Neural crest cell (in vitro differentiated cells): Measurements from ENCODE around the gene BLOC1S5. TPM values are rescaled to one million over a fixed set of nuclear protein-coding genes. Genes with fewer than 3 reads are reported as not detected.
A peak's percentile ranks its signal among the peaks of the same experiment; 100 is the strongest.

ENCODE experiments used
- DNase-seq: peaks from one replicate; pipeline ENCODE4 v3.0.0; 2021; ENCODE audit warnings: low read depth, mixed read lengths, low spot score
- H3K27ac Mint-ChIP-seq: one replicate; pipeline ENCODE4 v1.8.0; 2021; ENCODE audit warnings: mild to moderate bottlenecking, mixed read lengths; ENCODE audit not compliant: unreplicated experiment
- H3K27me3 Mint-ChIP-seq: 2 replicates; pipeline ENCODE4 v1.8.0; 2021; ENCODE audit warnings: low read depth, mild to moderate bottlenecking, mixed read lengths
- H3K36me3 Mint-ChIP-seq: 2 replicates; pipeline ENCODE4 v1.8.0; 2021; ENCODE audit warnings: low read depth, mild to moderate bottlenecking, mixed read lengths
- H3K4me1 Mint-ChIP-seq: 2 replicates; pipeline ENCODE4 v1.8.0; 2021; ENCODE audit warnings: mixed read lengths
- H3K4me3 Mint-ChIP-seq: one replicate; pipeline ENCODE4 v1.8.0; 2021; ENCODE audit warnings: mild to moderate bottlenecking, mixed read lengths
- H3K9me3 Mint-ChIP-seq: 2 replicates; pipeline ENCODE4 v1.8.0; 2021; ENCODE audit warnings: mixed read lengths
- total RNA-seq: library from RNA; stranded (reverse); gene quantifications from 2 replicates; pipeline ENCODE4 v1.2.1, GENCODE V29; 2021
- TF ChIP-seq, protein P1 (sequence below): fragments of 200-600 bp; sonication (generic); conservative IDR thresholded peaks from 2 replicates; pipeline ENCODE4 v1.5.0; 2021; ENCODE audit warnings: antibody characterized with exemption, mild to moderate bottlenecking

BLOC1S5 gene
- total RNA-seq, 1 donor from 2014 or later: 21.9 TPM

DNA sequence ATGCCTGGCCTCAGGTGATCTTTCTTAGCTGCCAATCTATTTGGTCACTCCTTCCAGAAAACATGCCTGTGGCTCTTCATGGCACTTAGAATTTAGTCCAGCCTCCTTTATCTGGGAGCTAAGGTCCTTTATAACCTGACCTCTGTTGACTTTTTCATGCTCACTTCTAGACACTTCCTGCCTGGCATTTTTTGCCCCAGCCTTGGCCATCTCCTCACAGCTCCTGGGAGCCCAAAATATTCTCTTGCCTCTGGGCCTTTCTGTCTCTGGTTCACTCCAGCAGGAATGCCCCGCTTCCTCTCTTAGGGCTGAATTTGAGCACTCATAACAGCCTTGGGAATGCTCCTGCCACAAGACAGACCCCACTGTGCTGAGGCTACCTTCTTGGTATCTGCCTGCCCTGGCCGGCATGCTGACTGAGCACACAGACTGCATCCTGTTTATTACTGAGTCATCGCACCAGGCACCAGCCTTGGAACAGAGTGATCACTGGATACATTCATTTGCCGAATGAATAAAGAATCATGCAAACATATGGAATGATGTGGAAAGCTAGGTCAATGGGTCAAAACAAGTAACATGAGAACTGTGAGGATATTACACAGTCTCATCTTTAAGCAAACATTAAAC, 44.0 kb upstream of the BLOC1S5 start:
- H3K36me3 Mint-ChIP-seq: no peaks in the 10 kb centered on the region
- peaks cover 16% of the 10 kb centered on the region for H3K4me1 Mint-ChIP-seq
- H3K4me3 Mint-ChIP-seq: no peak overlapping the region
- H3K27me3 Mint-ChIP-seq: peaks cover 18% of the 10 kb centered on the region
- DNase-seq: no peak
- H3K9me3 Mint-ChIP-seq: no peaks in the 10 kb centered on the region
- TF ChIP-seq, protein P1, sequence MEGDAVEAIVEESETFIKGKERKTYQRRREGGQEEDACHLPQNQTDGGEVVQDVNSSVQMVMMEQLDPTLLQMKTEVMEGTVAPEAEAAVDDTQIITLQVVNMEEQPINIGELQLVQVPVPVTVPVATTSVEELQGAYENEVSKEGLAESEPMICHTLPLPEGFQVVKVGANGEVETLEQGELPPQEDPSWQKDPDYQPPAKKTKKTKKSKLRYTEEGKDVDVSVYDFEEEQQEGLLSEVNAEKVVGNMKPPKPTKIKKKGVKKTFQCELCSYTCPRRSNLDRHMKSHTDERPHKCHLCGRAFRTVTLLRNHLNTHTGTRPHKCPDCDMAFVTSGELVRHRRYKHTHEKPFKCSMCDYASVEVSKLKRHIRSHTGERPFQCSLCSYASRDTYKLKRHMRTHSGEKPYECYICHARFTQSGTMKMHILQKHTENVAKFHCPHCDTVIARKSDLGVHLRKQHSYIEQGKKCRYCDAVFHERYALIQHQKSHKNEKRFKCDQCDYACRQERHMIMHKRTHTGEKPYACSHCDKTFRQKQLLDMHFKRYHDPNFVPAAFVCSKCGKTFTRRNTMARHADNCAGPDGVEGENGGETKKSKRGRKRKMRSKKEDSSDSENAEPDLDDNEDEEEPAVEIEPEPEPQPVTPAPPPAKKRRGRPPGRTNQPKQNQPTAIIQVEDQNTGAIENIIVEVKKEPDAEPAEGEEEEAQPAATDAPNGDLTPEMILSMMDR: no peak
- H3K27ac Mint-ChIP-seq: no peak overlapping the region

DNA sequence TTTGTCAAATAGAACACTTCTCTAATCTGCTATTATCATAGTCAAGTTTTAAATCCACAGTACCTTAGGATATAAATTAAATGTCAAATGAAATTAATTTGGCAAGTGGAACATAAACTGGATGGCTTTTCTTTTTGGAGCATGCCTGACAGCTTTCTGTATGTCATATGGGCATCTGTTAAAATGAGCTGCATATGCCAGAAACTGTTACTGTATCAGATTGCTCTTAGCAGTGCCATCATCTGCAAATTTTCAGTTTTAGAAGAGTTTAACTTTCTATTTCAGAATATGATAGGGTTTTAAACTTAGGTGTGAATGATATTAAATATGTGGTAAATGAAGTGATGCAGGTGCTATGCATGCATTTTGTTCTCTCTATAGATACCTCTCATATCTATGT, 41.6 kb upstream of the BLOC1S5 start:
- DNase-seq: no peak
- no peak overlapping the region for H3K4me3 Mint-ChIP-seq
- H3K9me3 Mint-ChIP-seq: no peaks in the 10 kb centered on the region
- peaks cover 32% of the 10 kb centered on the region for H3K4me1 Mint-ChIP-seq
- TF ChIP-seq, protein P1: no peak
- H3K27ac Mint-ChIP-seq: no peak overlapping the region
- H3K27me3 Mint-ChIP-seq: peaks cover 18% of the 10 kb centered on the region
- H3K36me3 Mint-ChIP-seq: peaks cover 4% of the 10 kb centered on the region

DNA sequence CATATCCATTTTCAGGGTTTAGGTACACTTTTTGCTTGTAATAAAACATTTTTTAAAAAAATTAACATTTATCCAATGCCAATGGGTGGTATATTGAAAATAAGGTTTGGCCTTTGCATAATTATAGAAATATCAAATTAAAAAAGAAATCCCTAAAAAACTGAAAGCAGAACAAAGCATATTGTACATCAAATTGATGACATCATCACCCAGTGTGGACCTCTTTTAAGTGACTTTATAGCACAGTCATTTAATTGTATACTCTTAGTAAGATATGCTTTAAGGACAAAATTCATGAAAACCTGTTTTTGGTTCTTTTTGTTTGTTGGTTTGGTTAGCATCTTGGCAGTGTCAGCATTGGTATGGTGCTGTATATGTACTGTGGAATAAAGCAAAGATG, 39.5 kb upstream of the BLOC1S5 start:
- Mint-ChIP-seq H3K27ac (no peak overlapping the region), H3K9me3 (no peaks in the 10 kb centered on the region), H3K36me3 (peaks cover 10% of the 10 kb centered on the region), H3K27me3 (peaks cover 10% of the 10 kb centered on the region), H3K4me3 (peak overlapping the region; percentile 19), H3K4me1 (peaks cover 33% of the 10 kb centered on the region)
- no peak for DNase-seq
- TF ChIP-seq, protein P1: no peak

DNA sequence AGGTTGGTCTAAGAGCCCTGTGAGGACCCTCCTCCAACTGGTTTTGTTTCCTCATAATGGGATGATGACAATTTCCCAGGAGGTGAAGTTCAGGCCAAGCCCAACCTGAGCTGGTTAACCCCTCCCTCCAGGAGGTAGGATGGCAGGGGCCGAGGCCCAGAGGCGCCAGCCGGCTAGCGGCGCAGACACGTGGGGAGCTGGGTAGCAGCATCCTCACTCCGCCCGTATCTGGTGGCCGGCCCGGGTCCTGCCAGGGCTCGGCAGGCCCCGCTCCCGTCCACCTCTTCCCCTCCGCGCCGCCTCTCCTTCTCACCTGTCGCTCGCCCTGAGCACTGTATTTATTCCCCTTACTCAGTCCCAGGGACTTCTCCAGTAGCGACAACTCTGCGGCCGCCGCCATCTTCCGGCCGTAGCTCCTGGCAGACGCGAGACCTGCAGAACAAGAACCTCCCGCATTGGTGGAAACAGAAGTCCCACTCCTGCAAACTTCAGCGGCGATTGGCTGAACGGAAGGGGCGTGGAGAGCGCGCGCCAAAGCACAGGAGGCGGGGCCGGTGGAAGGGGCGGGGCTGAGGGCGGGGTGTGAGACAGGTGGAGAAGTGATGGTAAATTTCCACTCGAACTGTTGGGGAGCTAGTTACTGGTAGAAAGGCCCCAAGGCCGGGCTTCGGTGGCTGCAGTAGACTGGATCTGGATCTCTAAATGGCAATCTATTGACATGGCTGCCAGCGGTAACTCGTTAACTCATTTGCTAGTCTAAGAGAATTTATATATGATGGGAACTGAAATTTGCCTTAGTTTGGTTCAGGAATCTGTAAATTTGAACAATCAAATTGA, 38.2 kb upstream of the BLOC1S5 start, which contains the start of gene EEF1E1:
TSS of gene EEF1E1 (minus strand) at position 427 of the 837 bp plus-strand sequence. CDS start at position 400, 27 bp downstream.
- peaks cover 10% of the 10 kb centered on the region for H3K27me3 Mint-ChIP-seq
- peak; percentile 77 for DNase-seq
- H3K9me3 Mint-ChIP-seq: no peaks in the 10 kb centered on the region
- TF ChIP-seq, protein P1: no peak
- H3K27ac Mint-ChIP-seq: peak within 1 kb of the TSS; percentile 99
- peaks cover 26% of the 10 kb centered on the region for H3K4me1 Mint-ChIP-seq
- H3K4me3 Mint-ChIP-seq: peak within 1 kb of the TSS; percentile 95
- H3K36me3 Mint-ChIP-seq: peaks cover 10% of the 10 kb centered on the region

DNA sequence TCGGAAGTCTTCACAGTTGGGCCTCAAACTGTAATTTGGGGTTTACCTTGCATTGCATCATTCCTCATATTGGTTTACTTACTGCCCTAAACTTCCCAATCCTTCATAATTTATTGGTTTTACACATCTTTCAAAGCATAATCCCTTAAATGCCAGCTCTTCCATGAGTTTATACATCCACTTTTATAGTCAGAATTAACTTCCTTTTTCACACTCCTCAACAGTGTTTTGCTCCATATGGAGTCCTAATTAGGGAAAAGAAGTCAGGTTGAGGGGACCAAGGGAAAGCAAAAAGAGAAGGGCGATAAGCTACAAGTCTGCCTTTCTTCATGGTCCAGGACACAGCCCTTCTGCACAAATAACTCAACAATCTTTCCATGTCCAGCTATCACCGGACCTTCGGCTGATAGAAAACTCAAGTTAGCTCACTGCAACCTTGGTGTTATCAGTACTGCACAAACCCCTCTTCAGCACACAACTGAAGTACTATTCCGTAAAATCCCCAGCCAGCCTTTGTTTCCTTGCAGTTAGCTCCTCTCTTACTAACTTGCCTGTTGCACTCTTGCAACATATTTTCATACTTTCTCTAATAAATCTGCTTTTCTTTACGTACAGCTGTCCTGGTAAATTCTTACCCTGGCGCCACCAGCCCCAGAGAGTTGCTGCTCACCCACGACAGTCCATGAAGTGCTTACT, 36.1 kb upstream of the BLOC1S5 start:
- no peak overlapping the region for H3K27ac Mint-ChIP-seq
- H3K9me3 Mint-ChIP-seq: no peaks in the 10 kb centered on the region
- DNase-seq: no peak
- TF ChIP-seq, protein P1: no peak
- H3K27me3 Mint-ChIP-seq: peaks cover 8% of the 10 kb centered on the region
- H3K4me3 Mint-ChIP-seq: peak overlapping the region; percentile 58
- peaks cover 26% of the 10 kb centered on the region for H3K4me1 Mint-ChIP-seq
- H3K36me3 Mint-ChIP-seq: peaks cover 13% of the 10 kb centered on the region
